GM20000 (cell line): ENCODE measurements around the gene MOV10.

ENCODE experiments used
- DNase-seq: peaks from one replicate; pipeline ENCODE4 v3.0.0; 2012; ENCODE audit warnings: low spot score
- CTCF ChIP-seq: IDR thresholded peaks from 2 replicates; pipeline ENCODE4 v1.5.1; 2012; ENCODE audit warnings: mild to moderate bottlenecking, control low read depth; ENCODE audit errors: extremely low read depth, missing control alignments

The MOV10 gene

GRCh38 chr1:112674440-112674985, at the start of gene MOV10:
Gene MOV10, plus strand, starts transcription at chr1:112674659. Its CDS starts 254 bp downstream, at chr1:112674913.
- no peak for TF ChIP-seq CTCF
- DNase-seq = peak; percentile 81

- TF ChIP-seq CTCF = no peak
- no peak for DNase-seq
Measured at GRCh38 chr1:112625696-112626095, 48.8 kb upstream of the MOV10 start.

- TF ChIP-seq CTCF = no peak
- DNase-seq = no peak
Measured at GRCh38 chr1:112626193-112626592, 48.3 kb upstream of the MOV10 start.

GRCh38 chr1:112626887-112627286, 47.6 kb upstream of the MOV10 start:
- no peak for DNase-seq
- no peak for TF ChIP-seq CTCF

GRCh38 chr1:112628516-112628915, 45.9 kb upstream of the MOV10 start:
- no peak for DNase-seq
- TF ChIP-seq CTCF = no peak

GRCh38 chr1:112629256-112629655, 45.2 kb upstream of the MOV10 start:
- no peak for TF ChIP-seq CTCF
- no peak for DNase-seq

GRCh38 chr1:112633628-112634027, 40.8 kb upstream of the MOV10 start:
- DNase-seq = no peak
- no peak for TF ChIP-seq CTCF
